GM21447 (cell line): ENCODE results near the gene ZKSCAN7.
"Not testable (repeated sequence)": the region's sequence is repeated elsewhere in the genome, so short reads cannot be mapped to it uniquely, and the experiment has no call there.

Source experiments
- ATAC-seq: cut with Tn5 transposase; IDR thresholded peaks from one replicate; pipeline ENCODE4 v1.9.1; 2021; ENCODE audit not compliant: unreplicated experiment

ZKSCAN7 gene

DNA sequence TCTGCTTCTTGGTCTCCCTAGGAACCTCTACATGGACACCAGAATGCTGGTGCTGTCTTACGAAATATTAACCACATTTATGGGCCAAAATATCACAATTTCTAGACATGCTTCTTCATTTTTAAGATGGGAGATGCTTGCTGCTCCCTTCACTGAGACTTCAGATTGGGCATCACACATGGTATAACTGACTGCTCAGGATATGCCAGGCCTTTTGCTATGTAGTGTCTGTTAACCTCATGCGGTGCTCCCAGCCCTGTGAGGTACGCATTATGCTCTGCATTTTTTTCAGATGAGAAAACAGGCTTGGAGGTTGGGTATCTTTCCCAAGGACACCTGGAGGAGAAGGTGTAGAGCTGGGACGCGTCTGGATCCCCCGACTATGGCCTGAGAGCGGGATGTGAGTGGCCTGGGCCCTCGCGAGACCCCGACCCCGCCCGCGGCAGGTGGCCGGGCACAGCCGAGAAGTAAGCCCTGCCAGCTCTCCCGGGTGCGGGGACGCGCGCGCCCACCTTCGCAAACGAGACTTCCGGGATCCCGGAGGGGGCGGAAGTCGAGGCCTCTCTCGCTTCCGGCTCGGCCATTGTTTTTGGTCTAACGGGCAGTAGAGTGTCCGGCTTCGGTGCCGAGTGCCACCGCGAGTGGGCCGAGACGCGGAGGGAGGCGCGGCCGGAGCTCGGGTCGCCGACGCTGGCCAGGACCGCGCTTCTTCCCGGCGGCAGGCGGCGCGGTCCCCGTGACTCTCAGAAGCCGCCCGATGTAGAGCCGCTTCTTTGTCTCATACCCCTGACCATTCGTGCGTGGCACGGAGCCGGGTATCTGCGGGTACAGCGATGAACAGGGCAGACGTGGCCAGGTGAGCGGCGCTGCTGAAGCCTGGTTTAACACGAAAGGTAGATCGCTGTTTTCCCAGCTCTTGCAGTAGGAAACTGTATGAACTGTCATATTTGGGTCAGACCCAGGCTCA is at the start of gene ZKSCAN7:
Gene ZKSCAN7, plus strand, starts transcription at position 568 of the 967 bp plus-strand sequence. CDS start 1,855 bp downstream, outside the sequence.
- no peak for ATAC-seq

DNA sequence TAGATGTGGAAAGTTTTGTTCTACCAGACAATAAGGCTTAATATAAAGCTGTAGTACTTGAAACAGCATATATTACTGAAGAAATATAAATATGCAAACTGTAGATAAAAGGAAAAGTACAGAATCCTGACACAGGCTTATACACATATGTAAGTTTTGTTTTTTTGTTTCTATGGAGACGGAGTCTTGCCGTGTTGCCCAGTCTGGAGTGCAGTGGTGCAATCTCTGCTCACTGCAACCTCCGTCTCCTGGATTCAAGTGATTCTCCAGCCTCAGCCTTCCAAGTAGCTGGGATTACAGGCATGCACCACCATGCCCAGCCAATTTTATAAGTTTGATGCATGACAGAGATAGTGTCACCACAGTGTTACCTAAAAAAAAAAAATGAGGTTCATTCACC is 48.4 kb upstream of the ZKSCAN7 start:
- no peak for ATAC-seq

DNA sequence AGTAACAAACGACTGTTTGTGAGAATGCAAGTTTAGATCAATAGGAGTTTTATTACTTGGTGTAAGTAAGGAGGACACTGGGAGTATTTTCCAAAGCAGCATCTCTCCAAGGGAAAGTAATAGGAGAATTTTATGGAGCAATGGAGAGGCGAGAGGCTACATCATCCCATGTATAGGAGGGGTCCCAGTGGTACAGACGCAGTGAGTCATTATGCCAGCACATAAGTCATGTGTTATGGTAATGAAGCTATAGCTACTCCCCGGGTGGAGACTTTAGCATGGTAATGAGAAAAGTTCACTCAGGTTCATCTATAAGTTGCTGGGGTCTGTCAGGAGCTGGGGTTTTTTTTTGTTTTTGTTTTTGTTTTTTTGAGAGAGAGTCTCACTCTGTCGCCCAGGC is 48.0 kb upstream of the ZKSCAN7 start:
- no peak for ATAC-seq

DNA sequence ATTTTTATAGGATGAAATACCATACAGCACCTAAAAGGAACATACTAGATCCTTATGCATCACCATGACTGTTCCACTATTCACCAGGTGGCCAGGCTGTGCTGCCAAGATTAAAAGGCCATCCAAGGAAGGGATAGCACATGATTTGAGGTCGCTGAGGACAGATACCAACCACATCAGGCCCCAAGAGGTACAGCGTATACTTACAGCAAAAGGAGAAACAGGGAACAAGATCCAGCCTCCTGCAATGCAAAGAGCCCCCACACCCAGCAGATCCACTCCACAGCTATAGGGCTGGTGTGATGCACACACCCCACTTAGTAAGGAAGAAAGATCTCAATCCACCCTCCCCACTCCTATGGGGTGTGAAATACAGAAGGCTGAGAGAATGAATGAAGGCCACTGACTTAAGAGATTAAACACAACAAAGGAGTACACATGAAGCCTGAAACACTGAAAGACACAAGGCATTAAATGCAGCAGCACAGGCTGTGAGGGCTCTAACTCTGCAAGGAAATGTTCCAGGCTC is 45.5 kb upstream of the ZKSCAN7 start:
- ATAC-seq: peak; percentile 10

DNA sequence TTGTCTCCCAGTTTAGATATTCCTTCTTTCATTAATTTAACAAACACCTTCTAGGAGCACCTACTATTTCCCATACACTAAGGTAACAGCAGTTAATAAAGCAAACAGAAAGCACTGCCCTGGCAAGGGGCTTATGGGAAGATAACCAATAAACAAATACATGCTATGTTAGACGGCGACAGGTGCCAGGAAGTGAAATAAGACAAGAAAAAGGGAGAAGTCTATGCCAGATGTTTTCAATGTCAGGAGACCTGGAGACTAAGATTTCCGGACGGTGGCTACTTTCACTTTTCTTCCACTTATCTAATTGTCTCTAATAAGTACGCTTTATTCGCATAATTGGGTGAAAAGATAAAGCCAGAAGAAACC is 45.0 kb upstream of the ZKSCAN7 start:
- peak; percentile 49 for ATAC-seq

DNA sequence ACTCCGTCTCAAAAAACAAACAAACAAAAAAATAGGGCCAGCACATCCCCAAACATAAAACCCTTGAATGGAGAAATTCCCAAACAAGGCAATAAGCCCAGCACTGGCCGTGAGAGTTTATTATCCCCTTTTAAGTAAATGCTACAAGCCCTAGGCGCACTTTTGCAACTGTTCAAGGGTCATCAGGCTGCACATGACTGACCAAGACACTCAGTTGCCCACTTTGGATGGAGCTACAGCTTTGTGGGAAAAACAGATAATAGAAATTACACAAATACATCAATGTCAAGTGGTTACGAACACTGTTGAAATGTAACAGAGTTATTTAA is 43.8 kb upstream of the ZKSCAN7 start:
- ATAC-seq: no peak

DNA sequence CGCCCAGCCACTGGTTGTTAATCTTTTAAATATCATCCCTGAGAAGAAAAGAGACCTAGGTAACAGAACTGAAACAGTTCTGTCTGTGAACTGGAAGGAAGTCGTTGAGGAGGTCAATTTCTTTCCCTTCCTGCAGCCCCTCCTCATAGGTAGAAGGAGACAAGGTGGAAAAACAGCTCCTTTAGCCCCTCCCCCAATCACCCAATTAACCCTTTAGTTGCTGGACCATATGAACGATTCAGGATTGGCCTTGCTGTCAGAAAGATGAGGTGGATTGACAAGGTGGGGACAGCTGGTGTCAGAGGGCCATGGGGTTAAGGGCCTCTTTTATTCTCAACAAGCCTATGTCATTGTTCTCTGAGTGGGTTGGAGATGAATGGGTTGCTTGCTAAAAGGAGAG is 41.5 kb upstream of the ZKSCAN7 start:
- no peak for ATAC-seq

DNA sequence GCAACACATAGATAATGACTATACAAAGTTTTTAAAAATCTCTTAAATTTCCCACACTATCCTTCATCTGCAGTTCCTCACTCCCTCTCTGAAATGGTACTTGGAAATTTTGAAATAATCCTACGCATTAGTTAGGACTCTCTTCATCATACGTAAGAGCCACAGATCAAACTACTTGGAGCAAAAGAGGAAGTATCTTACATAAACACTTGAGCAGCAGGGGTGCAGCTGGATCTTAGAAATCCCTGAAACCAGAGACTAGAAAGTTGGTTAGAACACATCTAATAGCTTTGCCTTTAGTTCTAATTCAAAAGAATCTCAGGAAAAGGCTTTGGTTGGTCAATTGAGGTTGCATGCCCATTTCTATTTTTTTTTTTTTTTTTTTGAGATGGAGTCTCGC is 38.8 kb upstream of the ZKSCAN7 start:
- ATAC-seq: no peak

DNA sequence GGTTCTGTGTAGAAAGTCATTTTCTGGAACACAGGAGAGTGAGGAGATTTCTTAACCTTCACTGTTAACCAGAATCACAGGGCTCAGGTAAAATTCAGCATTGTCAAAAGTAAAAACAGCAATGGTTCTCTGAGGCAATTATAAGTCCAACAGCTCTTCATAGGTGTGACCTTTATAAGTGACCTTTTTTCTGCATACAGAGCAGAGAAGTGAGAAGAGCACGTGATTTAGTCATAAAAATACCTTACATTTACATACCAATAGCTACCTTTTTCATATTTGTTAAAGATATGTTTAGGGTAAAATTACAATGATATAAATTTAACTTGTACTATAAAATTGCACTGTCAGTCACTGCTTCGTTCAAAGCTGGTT is 36.2 kb upstream of the ZKSCAN7 start:
- ATAC-seq: no peak

DNA sequence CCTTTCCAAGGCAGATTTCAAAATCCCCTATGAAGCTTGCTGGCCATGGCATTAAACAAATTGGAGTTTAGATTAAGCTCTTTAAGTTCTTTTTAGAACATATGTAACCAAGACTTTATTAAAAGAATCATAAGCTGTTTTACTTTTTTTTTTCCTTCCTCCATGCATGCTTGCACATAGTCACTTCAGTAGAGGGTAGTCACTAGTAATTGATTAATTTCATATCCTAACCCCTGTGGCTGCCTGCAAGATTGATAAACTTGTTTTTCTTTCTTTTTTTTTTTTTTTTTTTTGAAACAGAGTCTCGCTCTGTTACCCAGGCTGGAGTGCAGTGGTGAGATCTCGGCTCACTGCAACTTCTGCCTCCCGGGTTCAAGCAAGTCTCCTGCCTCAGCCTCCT is 33.3 kb upstream of the ZKSCAN7 start:
- no peak for ATAC-seq

DNA sequence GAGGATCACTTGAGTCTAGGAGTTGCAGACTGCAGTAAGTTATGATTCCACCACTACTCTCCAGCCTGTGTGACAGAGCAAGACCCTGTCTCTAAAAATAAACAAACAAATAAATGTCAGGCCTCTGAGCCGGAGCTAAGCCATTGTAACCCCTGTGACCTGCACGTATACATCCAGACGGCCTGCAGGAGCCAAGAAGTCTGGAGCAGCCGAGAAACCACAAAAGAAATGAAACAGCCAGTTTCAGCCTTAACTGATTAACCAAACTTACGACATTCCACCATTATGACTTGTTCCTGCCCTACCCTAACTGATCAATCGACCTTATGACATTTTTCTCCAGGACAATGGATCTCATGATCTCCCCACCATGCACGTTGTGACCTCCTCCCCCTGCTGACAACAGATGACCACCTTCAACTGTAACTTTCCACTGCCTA is 32.5 kb upstream of the ZKSCAN7 start:
- no peak for ATAC-seq

DNA sequence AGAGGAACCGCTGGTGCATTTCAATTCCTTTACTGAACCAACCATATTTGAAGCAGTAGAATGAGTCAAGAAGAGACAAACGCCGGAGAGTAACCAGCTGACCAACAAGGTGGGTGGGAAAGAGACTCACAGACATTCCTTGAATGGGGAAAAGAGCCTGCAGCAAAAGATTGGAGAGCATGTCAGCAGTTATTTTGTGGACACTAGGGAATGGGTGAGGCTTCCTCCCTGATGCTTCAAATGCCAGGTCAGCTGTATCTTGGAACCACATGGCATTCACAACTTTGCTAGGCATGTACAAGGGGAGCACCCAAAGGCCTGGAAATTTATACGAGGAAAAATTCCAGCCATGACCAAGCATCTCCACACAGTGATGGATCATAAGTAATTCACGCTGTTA is 29.9 kb upstream of the ZKSCAN7 start:
- no peak for ATAC-seq

DNA sequence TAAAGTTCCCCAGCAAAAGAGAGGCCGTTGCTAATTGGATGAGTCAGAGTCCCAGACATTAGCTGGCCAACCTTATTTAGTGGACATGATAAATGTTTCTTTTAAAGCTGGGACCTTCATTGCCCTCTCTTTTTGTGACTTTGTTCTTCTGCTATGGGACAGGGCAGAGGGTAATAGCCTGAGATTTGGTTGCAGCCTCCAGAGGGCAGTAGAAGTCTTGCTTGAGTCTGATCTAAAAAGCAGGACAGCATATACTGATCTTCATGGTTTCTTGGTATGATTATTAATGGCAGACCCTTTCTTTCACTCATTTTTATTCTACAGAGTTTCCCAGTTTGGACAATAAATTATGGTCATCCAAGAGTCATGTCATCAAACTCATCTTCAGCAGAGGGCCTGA is 25.1 kb upstream of the ZKSCAN7 start:
- no peak for ATAC-seq

DNA sequence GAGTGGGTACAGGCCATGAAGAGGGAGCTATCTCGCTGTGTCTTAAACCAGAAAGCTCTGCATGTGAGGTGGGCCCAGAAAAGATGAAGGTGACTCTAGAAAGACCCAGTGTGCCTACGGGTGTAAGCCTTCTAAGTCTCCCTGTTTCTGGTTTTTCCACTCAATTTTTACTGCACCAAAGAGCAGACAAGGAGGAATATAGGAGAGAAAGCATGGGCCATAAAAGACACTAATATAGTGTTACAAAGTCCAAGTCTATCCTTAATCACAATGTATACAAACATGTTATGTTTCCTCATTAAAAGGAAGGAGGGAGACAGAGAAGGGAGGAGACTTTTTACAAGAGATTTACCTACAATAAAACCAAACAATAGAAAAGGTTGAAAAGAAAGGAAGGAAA is 24.1 kb upstream of the ZKSCAN7 start:
- ATAC-seq: no peak

DNA sequence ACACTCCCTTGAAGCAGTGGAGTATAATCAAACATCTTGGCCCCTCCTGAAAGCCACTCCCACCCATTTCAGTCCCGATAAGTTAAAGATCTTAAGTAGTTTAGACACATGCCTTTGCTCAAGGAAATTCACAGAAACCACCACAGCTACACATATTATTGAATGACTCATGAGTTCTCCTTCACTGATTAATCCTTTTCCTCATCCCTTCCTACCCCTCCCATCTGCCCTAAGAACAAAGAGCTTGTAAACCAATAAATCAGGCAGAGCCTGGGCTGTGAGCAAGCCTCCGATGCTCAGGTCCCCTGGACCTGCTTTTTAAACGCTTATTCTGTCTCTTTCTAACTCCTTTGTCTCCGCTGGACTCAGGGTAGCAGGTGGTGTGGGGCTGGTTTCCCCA is 20.3 kb upstream of the ZKSCAN7 start:
- ATAC-seq: not testable (repeated sequence)

DNA sequence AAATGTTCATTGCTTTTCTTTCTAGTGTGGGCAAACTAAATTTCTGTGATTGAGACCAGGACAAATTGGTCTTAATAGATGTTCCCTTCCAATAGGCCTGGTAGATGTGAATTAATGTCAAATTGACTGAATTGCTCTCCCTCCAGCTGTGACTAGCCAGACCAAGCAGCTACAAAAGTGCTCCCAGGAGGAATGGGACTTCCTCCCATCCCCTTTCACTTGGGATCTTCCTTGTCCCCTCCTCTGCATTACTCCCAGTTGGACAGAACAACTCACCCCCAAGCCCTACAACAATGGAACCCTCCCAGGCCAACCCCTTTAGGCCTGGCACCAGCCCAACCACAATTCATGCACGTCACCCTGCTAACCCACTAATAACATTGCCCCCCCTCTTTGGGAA is 19.6 kb upstream of the ZKSCAN7 start:
- ATAC-seq: no peak

DNA sequence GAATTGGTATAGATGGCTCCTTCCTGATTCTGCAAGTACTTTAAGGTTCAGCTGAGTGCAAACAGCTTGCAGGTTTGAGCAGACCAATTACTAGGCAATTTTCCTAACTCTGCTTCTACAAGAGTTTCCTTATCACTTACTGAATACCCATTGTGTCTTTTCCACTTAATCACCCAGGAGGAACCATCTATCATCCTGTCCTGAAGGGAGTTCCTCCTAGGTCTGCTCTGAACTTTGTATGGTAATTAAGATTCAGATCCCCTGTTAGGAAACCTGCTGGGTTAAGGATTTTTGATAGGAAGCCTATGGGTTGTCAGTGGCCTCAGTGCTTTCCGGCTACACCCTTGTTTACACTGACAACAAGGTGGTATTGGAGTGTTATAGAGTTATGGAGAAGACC is 10.2 kb upstream of the ZKSCAN7 start:
- not testable (repeated sequence) for ATAC-seq

DNA sequence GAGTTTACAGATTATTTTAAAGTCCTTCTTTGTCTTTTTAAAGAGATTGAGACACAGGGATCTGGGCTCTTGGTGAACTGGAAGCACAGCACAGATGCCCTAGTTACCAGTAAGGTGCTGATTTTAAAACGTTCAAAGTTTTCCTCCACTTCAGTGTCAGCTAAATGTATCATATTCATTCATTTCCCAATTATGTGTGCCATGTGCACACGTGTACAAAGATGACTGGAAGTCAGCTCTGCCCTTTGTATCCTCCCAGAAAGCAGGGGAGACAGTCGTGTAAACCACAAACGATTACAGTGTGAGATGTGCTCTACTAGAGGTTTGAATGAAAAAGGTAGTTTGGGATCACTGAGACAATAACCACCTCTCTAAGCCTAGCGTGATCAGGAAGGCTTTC is 730 bp downstream of the ZKSCAN7 start:
- no peak for ATAC-seq

DNA sequence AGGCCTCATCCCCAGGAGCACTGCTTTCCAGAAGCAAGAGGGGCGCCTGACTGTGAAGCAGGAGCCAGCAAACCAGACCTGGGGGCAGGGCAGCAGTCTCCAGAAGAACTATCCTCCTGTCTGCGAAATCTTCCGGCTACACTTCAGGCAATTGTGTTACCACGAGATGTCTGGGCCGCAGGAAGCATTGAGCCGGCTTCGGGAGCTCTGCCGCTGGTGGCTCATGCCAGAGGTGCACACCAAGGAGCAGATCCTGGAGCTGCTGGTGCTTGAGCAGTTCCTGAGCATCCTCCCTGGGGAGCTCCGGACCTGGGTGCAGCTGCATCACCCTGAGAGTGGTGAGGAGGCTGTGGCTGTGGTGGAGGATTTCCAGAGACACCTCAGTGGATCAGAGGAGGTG is 2.1 kb downstream of the ZKSCAN7 start:
- ATAC-seq: no peak

DNA sequence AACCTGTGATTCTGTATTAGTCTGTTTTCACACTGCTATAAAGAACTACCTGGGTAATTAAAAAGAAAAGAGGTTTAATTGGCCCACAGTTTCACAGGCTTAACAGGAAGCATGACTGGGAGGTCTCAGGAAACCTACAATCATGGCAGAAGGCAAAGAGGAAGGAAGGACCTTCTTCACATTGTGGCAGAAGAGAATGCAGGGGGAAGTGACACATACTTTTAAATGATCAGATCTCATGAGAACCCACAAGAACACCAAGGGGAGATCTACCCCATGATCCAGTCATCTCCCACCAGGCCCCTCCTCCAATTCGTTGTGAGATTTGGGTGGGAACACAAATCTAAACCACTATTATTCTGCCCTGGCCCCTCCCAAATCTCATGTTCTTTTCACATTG is 6.1 kb downstream of the ZKSCAN7 start:
- no peak for ATAC-seq

DNA sequence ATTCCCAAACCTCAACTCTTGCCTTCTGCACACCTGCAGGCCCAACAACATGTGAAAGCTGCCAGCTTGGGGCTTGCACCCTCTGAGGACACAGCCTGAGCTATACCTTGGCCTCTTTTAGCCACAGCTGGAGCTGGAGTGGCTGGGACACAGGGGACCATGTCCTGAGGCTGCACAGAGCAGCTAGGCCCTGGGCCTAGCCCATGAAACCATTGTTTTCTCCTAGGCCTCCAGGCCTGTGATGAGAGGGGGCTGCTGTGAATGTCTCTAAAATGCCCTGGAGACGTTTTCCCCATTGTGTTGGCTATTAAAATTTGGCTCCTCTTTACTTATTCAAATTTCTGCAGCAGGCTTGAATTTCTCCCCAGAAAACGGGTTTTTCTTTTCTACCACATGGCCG is 7.2 kb downstream of the ZKSCAN7 start:
- no peak for ATAC-seq

DNA sequence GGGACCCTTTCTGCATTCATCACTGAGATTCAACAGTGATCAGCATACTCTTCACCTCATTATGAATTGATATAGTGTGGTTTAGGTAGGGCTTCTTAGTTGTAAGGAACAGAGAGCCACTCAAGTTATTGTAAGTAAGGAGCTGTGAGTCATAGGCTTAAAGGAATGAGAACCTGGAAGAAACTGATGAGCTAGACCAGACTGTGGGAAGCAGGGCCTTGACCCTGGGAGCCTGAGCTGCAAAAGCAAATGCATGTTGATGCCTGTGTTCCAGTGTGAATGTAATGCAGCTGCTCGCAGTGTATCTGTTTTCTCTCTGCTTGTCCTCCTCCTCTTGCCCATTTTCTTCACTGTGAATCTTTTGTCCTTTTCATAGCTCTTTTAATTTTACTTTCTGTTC is 13.6 kb downstream of the ZKSCAN7 start:
- no peak for ATAC-seq

DNA sequence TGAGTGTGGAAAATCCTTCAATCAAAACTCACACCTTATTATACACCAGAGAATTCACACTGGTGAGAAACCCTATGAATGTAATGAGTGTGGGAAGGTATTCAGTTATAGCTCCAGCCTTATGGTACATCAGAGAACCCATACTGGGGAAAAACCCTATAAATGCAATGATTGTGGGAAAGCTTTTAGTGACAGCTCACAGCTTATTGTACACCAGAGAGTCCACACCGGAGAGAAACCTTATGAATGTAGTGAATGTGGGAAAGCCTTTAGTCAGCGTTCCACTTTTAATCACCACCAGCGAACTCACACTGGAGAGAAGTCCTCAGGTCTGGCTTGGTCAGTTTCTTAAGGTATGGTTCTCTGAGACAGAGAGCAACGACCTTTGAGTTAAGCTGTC is 16.0 kb downstream of the ZKSCAN7 start:
- ATAC-seq: no peak
